ENCODE data around the gene IFT52. TPM values are rescaled to one million over a fixed set of nuclear protein-coding genes. Genes with fewer than 3 reads are reported as not detected.

IFT52 gene
- total and polyA plus RNA-seq, 2 of the 8 experiments (the other 6 are each of a cell fraction or from before 2014, with no cell fraction given) = 35.6 to 40.4 TPM

GRCh38 chr20:43681991-43682410 lies 91.3 kb downstream of the IFT52 start (continued):
- TF ChIP-seq, protein P1, sequence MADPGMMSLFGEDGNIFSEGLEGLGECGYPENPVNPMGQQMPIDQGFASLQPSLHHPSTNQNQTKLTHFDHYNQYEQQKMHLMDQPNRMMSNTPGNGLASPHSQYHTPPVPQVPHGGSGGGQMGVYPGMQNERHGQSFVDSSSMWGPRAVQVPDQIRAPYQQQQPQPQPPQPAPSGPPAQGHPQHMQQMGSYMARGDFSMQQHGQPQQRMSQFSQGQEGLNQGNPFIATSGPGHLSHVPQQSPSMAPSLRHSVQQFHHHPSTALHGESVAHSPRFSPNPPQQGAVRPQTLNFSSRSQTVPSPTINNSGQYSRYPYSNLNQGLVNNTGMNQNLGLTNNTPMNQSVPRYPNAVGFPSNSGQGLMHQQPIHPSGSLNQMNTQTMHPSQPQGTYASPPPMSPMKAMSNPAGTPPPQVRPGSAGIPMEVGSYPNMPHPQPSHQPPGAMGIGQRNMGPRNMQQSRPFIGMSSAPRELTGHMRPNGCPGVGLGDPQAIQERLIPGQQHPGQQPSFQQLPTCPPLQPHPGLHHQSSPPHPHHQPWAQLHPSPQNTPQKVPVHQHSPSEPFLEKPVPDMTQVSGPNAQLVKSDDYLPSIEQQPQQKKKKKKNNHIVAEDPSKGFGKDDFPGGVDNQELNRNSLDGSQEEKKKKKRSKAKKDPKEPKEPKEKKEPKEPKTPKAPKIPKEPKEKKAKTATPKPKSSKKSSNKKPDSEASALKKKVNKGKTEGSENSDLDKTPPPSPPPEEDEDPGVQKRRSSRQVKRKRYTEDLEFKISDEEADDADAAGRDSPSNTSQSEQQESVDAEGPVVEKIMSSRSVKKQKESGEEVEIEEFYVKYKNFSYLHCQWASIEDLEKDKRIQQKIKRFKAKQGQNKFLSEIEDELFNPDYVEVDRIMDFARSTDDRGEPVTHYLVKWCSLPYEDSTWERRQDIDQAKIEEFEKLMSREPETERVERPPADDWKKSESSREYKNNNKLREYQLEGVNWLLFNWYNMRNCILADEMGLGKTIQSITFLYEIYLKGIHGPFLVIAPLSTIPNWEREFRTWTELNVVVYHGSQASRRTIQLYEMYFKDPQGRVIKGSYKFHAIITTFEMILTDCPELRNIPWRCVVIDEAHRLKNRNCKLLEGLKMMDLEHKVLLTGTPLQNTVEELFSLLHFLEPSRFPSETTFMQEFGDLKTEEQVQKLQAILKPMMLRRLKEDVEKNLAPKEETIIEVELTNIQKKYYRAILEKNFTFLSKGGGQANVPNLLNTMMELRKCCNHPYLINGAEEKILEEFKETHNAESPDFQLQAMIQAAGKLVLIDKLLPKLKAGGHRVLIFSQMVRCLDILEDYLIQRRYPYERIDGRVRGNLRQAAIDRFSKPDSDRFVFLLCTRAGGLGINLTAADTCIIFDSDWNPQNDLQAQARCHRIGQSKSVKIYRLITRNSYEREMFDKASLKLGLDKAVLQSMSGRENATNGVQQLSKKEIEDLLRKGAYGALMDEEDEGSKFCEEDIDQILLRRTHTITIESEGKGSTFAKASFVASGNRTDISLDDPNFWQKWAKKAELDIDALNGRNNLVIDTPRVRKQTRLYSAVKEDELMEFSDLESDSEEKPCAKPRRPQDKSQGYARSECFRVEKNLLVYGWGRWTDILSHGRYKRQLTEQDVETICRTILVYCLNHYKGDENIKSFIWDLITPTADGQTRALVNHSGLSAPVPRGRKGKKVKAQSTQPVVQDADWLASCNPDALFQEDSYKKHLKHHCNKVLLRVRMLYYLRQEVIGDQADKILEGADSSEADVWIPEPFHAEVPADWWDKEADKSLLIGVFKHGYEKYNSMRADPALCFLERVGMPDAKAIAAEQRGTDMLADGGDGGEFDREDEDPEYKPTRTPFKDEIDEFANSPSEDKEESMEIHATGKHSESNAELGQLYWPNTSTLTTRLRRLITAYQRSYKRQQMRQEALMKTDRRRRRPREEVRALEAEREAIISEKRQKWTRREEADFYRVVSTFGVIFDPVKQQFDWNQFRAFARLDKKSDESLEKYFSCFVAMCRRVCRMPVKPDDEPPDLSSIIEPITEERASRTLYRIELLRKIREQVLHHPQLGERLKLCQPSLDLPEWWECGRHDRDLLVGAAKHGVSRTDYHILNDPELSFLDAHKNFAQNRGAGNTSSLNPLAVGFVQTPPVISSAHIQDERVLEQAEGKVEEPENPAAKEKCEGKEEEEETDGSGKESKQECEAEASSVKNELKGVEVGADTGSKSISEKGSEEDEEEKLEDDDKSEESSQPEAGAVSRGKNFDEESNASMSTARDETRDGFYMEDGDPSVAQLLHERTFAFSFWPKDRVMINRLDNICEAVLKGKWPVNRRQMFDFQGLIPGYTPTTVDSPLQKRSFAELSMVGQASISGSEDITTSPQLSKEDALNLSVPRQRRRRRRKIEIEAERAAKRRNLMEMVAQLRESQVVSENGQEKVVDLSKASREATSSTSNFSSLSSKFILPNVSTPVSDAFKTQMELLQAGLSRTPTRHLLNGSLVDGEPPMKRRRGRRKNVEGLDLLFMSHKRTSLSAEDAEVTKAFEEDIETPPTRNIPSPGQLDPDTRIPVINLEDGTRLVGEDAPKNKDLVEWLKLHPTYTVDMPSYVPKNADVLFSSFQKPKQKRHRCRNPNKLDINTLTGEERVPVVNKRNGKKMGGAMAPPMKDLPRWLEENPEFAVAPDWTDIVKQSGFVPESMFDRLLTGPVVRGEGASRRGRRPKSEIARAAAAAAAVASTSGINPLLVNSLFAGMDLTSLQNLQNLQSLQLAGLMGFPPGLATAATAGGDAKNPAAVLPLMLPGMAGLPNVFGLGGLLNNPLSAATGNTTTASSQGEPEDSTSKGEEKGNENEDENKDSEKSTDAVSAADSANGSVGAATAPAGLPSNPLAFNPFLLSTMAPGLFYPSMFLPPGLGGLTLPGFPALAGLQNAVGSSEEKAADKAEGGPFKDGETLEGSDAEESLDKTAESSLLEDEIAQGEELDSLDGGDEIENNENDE (IDR thresholded peaks at IDR 0.05; ENCODE audit: insufficient replicate concordance, low read length) = no peak

Measured in H1 (cell line).